Activated naive CD8-positive, alpha-beta T cell treated with anti-CD3 and anti-CD28 coated beads for 36 hours (primary cell): ENCODE measurements around the gene CAPN10. TPM values are rescaled to one million over a fixed set of nuclear protein-coding genes. Genes with fewer than 3 reads are reported as not detected.

ENCODE experiments used
- DNase-seq: peaks from one replicate; pipeline ENCODE4 v3.0.0; 2021
- H3K27ac Mint-ChIP-seq: one replicate; pipeline ENCODE4 v1.8.0; 2022; ENCODE audit warnings: mild to moderate bottlenecking, moderate library complexity, mixed read lengths
- H3K27me3 Mint-ChIP-seq: one replicate; pipeline ENCODE4 v1.8.0; 2022; ENCODE audit warnings: mild to moderate bottlenecking, mixed read lengths
- H3K36me3 Mint-ChIP-seq: one replicate; pipeline ENCODE4 v1.8.0; 2021; ENCODE audit warnings: mild to moderate bottlenecking, mixed read lengths
- H3K4me1 Mint-ChIP-seq: one replicate; pipeline ENCODE4 v1.8.0; 2021; ENCODE audit warnings: mixed read lengths
- H3K4me3 Mint-ChIP-seq: one replicate; pipeline ENCODE4 v1.8.0; 2022; ENCODE audit warnings: mild to moderate bottlenecking, moderate library complexity, mixed read lengths
- H3K9me3 Mint-ChIP-seq: one replicate; pipeline ENCODE4 v1.8.0; 2022; ENCODE audit warnings: mixed read lengths
- total RNA-seq, 2 experiments: library from RNA; stranded (reverse); gene quantifications; one replicate each; pipeline ENCODE4 v1.2.3, GENCODE V29; 2021

The CAPN10 gene
- total RNA-seq, 2 experiments from 2014 or later = 30.1 to 32.3 TPM

DNA sequence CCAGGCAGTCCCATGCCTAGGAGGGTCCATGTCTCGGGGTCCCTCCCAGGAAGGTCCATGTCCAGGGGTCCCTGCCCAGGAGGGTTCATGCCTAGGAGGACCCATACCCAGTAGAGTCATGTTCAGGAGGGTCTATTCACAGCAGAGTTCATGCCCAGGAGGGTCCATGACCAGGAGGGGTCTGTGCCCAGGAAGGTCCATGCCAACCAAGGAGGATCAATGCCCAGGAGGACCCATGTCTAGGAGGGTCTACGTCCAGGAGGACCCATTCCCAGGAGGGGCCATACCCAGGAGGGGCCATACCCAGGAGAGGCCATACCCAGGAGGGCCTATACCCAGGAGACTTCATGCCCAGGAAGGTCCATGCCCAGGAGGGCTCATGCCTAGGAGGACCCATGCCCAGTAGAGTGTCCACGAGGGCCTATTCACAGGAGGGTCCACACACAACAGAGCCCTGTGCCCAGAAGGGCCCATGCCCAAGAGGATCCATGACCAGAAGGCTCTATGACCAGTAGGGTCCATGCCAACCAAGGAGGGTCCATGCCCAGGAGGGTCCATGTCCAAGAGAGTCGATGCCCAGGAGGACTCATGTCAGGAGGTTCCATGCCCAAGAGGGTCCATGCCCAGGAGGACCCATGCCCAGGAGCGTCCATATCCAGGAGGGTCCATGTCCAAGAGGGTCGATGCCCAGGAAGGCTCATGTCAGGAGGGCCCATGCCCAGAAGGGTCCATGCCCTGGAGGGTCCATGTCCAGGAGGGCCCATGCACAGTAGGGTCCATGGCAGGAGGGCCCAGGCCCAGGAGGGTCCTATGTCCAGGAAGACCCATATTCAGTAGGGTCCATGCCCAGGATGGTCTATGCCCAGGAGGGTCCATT, 48.8 kb downstream of the CAPN10 start:
- no peak for DNase-seq
- peak overlapping the region; percentile 54 for H3K27ac Mint-ChIP-seq

DNA sequence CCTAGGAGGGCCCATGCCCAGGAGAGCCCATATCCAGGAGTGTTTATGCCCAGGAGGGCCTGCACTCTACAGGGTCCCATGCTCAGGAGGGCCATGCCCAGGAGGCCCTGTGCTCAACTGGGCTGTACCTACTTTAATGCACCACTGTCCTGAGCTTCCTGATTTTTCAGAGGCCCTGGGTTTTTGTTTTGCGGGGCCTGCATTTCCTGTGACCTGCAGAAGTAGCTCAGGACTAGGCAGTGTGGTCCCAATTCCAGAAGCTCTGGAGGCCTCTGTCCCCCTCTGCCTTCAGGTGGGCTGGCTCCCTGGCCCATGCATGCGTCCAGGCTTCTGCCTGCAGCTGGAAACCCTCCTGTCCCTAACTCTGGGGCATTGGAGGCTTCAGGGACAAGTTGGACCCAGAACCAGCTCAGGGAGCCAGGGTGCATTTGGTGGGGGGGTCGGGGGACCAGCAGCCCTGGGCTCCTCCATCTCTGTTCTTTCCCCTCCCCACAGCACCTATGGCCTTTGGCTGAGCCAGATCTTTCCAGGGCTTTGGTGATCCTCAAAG, 49.5 kb downstream of the CAPN10 start:
- peaks cover 8% of the 10 kb centered on the region for H3K36me3 Mint-ChIP-seq
- H3K27me3 Mint-ChIP-seq = no peaks in the 10 kb centered on the region
- no peaks in the 10 kb centered on the region for H3K4me1 Mint-ChIP-seq
- H3K4me3 Mint-ChIP-seq = no peak overlapping the region
- DNase-seq = no peak
- H3K27ac Mint-ChIP-seq = no peak overlapping the region
- H3K9me3 Mint-ChIP-seq = peaks cover 14% of the 10 kb centered on the region

More for the DNA sequence above, 48.8 kb downstream of the CAPN10 start:
- no peaks in the 10 kb centered on the region for H3K4me1 Mint-ChIP-seq
- H3K27me3 Mint-ChIP-seq = no peaks in the 10 kb centered on the region
- H3K4me3 Mint-ChIP-seq = no peak overlapping the region
- H3K9me3 Mint-ChIP-seq = peaks cover 14% of the 10 kb centered on the region
- peaks cover 8% of the 10 kb centered on the region for H3K36me3 Mint-ChIP-seq

DNA sequence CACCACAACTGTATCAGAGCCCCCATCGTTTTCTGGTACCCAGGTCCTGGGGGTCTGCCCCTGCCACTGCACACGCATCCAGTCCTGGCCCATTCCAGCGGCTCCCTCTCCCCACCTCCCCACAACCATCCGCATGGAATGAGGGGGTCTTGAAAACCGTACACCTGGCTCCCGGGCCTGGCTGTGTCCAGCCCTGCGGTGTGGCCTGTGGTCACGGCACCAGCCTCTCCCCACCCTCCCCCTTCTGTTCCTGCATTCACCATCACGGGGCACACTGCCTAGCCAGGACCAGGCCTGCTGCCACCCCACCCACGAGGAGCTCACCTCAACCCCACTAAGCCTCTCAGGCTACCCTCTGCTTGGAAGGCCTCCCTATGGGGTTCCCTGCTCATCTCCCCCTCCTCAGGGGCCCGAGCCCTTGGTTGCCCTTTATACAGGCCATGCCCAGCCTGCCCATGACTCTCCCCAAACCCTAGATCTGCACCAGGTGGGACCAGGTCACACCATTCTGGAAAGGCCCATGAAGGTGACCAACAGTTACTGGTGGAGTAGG, 50.1 kb downstream of the CAPN10 start:
- no peak overlapping the region for H3K27ac Mint-ChIP-seq
- no peaks in the 10 kb centered on the region for H3K4me1 Mint-ChIP-seq
- H3K4me3 Mint-ChIP-seq = no peak overlapping the region
- no peak for DNase-seq
- peaks cover 14% of the 10 kb centered on the region for H3K9me3 Mint-ChIP-seq
- H3K27me3 Mint-ChIP-seq = no peaks in the 10 kb centered on the region
- peaks cover 8% of the 10 kb centered on the region for H3K36me3 Mint-ChIP-seq

GRCh38 chr2:240637116-240637900, 50.8 kb downstream of the CAPN10 start:
- no peak for DNase-seq
- Mint-ChIP-seq H3K27me3 (no peaks in the 10 kb centered on the region), H3K27ac (no peak overlapping the region), H3K9me3 (peaks cover 14% of the 10 kb centered on the region), H3K4me3 (no peak overlapping the region), H3K36me3 (peaks cover 8% of the 10 kb centered on the region), H3K4me1 (no peaks in the 10 kb centered on the region)

GRCh38 chr2:240637901-240638345, 51.4 kb downstream of the CAPN10 start:
- H3K4me1 Mint-ChIP-seq = no peaks in the 10 kb centered on the region
- peaks cover 13% of the 10 kb centered on the region for H3K9me3 Mint-ChIP-seq
- H3K36me3 Mint-ChIP-seq = peaks cover 7% of the 10 kb centered on the region
- no peak overlapping the region for H3K4me3 Mint-ChIP-seq
- no peak for DNase-seq
- H3K27me3 Mint-ChIP-seq = no peaks in the 10 kb centered on the region
- H3K27ac Mint-ChIP-seq = no peak overlapping the region

DNA sequence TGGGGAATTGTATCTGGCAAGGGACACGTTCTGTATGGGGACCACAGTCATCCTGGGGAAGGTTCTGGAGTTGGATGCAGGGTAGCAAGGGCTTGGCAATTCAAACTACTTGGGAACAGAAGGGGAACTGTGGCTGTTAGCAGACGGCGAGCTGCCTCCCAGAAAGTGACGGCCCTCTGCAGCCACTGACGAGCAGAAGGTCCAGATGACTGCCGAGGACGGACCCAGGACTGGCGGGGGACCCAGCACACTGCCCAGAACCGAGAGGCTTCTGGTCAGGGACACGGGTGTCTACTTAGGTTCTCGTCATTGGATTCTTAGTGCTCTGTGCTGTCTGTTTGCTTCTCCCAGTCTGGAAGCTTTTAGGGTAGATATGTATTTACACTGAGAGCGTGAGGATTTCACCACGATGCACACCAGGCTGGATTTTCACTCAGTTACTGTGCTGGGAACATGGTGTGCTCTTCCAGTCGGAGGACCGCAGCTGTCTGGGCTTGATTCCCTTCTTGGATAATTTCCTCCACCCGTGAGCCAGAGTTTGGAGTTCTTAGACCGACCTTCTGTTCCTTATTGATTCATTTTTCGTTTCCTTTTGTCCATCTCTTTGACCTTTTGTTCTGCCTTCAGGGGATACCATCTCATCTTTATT, 52.1 kb downstream of the CAPN10 start:
- H3K27me3 Mint-ChIP-seq = no peaks in the 10 kb centered on the region
- H3K4me1 Mint-ChIP-seq = no peaks in the 10 kb centered on the region
- H3K4me3 Mint-ChIP-seq = no peak overlapping the region
- no peak overlapping the region for H3K27ac Mint-ChIP-seq
- no peak for DNase-seq
- no peaks in the 10 kb centered on the region for H3K36me3 Mint-ChIP-seq
- H3K9me3 Mint-ChIP-seq = peaks cover 6% of the 10 kb centered on the region

DNA sequence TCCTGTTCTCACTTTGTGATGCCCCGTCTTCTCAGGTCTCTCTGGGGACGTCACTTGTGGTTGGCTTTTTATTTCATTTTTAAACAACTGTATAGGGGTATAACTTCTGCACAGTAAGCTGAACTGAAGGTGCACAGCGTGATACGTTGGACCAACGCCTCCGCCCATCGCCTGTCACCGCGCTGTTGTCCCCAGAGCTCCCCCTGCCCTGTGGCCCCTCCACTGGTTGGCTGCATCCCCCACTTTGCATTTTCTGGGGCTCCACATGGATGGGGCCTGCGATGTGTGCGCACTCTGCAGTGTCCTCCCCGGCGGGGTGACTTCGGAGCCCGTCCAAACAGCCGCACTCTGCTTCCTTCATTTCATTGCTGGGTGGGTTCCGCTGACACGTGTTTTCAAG, 53.0 kb downstream of the CAPN10 start:
- Mint-ChIP-seq H3K36me3 (no peaks in the 10 kb centered on the region), H3K4me1 (no peaks in the 10 kb centered on the region), H3K4me3 (no peak overlapping the region), H3K27ac (no peak overlapping the region), H3K27me3 (no peaks in the 10 kb centered on the region), H3K9me3 (peaks cover 1% of the 10 kb centered on the region)
- DNase-seq = no peak

DNA sequence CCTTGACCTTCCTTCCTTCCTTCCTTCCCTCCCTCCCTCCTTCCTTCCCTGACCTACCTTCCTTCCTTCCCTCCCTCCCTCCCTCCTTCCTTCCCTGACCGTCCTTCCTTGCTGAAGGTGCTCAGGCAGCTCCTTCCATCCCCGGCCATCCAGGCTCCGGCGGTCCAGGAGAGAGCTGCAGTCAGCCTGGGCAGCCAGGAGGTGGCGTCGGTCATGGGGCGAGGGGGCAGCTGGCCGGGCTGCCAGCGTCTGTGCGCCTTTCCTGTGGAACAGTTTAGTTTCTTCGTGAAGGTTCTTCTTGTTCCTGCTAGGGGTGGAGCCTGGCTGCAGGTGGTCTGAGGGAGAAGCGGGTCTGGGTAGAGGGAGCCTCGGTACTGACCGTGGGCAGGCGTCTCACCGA, 54.4 kb downstream of the CAPN10 start:
- Mint-ChIP-seq H3K27ac (no peak overlapping the region), H3K9me3 (no peaks in the 10 kb centered on the region), H3K4me3 (no peak overlapping the region), H3K36me3 (no peaks in the 10 kb centered on the region), H3K27me3 (no peaks in the 10 kb centered on the region), H3K4me1 (peaks cover under 1% of the 10 kb centered on the region)
- peak; percentile 51 for DNase-seq

DNA sequence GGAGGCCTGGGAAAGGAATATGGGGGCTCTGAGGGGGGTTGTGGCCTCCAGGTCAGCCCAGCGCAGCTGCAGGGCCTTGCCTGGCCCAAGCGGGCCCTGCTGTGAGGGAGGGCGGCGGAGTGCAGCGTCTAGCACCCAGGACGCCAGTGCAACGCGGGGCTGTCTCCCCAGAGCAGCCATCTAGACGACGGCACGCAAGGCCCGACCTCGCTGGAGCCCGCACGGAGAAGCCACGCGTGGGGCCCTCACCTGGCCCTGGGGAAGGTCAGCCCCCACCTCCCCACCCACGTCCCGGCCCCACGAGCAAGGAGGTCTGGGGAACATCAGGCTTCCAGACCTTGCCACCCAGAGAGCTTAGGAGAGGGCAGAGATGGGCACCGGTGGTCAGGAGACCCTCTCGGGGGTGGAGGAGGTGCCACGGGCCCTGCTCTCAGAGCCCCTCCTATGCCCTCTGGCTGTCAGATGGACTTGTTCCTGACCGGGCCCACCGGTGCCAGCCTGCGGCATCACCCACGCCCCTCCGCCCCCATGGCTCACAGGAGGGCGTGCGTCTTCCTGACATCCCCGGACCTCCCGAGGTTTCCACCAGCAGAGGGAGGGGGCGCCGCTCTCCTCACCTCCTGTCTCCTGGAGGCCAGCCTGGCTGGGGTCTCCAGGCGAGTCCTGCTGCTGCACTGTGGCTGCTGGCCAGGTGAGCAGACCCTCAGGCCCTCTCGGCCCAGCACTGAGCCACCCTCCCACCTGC, 55.7 kb downstream of the CAPN10 start:
- no peak overlapping the region for H3K4me3 Mint-ChIP-seq
- no peak overlapping the region for H3K27ac Mint-ChIP-seq
- DNase-seq = no peak
- no peaks in the 10 kb centered on the region for H3K9me3 Mint-ChIP-seq
- H3K27me3 Mint-ChIP-seq = peaks cover 3% of the 10 kb centered on the region
- H3K4me1 Mint-ChIP-seq = peaks cover 2% of the 10 kb centered on the region
- H3K36me3 Mint-ChIP-seq = no peaks in the 10 kb centered on the region

GRCh38 chr2:240642806-240643092, 56.2 kb downstream of the CAPN10 start:
- Mint-ChIP-seq H3K4me3 (no peak overlapping the region), H3K27me3 (peaks cover 3% of the 10 kb centered on the region), H3K27ac (no peak overlapping the region), H3K36me3 (no peaks in the 10 kb centered on the region), H3K4me1 (peaks cover 2% of the 10 kb centered on the region), H3K9me3 (no peaks in the 10 kb centered on the region)
- DNase-seq = no peak

DNA sequence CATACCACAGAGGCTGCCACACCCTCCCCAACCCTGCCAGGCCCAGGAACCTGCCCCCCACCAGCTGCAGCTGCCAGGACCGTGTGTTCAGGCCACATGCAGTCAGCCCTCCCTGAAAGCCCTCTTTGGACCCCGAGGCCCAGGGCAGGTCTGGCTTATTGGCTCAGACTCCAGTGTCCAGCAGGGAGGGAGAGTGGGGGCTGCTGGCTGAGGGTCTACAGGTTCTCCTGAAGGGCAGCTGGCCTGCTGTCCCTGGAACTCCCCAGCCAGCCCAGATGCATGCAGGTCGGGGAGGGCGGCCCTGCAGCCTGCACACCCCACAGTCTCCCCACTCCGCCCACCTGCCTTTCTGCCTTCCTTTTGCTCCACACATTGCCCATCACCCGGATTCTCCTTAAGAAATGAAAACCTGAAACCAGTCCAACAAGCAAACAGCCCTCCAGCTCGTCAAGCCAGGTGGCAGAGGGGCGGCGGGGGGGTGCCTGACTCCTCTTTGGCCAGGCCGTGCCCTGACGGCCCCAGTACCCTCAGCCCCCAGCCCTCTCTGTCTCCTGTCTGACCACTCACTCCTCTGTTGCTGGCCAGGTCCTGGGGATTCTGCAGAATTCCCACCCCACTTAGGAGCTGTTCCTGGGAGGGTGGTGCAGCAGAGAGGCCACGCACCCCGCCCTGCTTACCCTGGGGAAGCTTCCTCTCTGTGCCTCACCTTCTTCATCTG, 56.7 kb downstream of the CAPN10 start:
- no peaks in the 10 kb centered on the region for H3K9me3 Mint-ChIP-seq
- H3K4me1 Mint-ChIP-seq = peaks cover 2% of the 10 kb centered on the region
- H3K36me3 Mint-ChIP-seq = no peaks in the 10 kb centered on the region
- H3K27me3 Mint-ChIP-seq = peaks cover 3% of the 10 kb centered on the region
- no peak overlapping the region for H3K4me3 Mint-ChIP-seq
- H3K27ac Mint-ChIP-seq = no peak overlapping the region
- no peak for DNase-seq

DNA sequence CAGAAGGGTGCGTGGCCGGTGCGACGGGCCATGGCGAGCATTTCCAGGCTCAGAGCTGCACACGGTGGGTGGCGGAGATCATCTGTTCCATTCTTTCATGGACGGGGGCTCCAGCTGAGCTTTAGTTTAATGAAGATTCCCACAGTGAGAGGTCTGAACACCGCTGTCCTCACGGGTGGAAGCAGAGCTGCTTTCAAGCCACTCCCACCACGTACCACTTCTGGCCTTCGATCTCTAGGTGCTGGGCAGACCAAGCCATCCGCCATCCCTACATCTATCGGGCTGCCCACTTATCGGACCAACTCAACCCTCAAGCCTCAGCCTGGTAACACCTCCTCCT, 57.2 kb downstream of the CAPN10 start:
- no peak for DNase-seq
- Mint-ChIP-seq H3K4me1 (peaks cover 2% of the 10 kb centered on the region), H3K27ac (no peak overlapping the region), H3K27me3 (peaks cover 8% of the 10 kb centered on the region), H3K36me3 (no peaks in the 10 kb centered on the region), H3K9me3 (no peaks in the 10 kb centered on the region), H3K4me3 (no peak overlapping the region)

GRCh38 chr2:240644171-240644651, 57.7 kb downstream of the CAPN10 start:
- no peak overlapping the region for H3K27ac Mint-ChIP-seq
- no peak overlapping the region for H3K4me3 Mint-ChIP-seq
- H3K27me3 Mint-ChIP-seq = peaks cover 12% of the 10 kb centered on the region
- DNase-seq = no peak
- peaks cover 2% of the 10 kb centered on the region for H3K4me1 Mint-ChIP-seq
- no peaks in the 10 kb centered on the region for H3K36me3 Mint-ChIP-seq
- H3K9me3 Mint-ChIP-seq = no peaks in the 10 kb centered on the region

GRCh38 chr2:240644859-240645301, 58.3 kb downstream of the CAPN10 start:
- Mint-ChIP-seq H3K4me1 (peaks cover 2% of the 10 kb centered on the region), H3K36me3 (no peaks in the 10 kb centered on the region), H3K27ac (no peak overlapping the region), H3K9me3 (no peaks in the 10 kb centered on the region), H3K4me3 (no peak overlapping the region), H3K27me3 (peaks cover 17% of the 10 kb centered on the region)
- no peak for DNase-seq
